Measurements from ENCODE around the gene RPL37.
"Not testable (repeated sequence)": the region's sequence is repeated elsewhere in the genome, so short reads cannot be mapped to it uniquely, and the experiment has no call there.

Gene RPL37

GRCh38 chr5:40794340-40794739 lies 40.7 kb downstream of the RPL37 start:
- not testable (repeated sequence) for H3K4me3 ChIP-seq (ENCODE audit: extremely low read depth, insufficient read depth, low read length, poor library complexity, severe bottlenecking); H3K9me3 ChIP-seq (ENCODE audit: control insufficient read depth, low read length); H3K4me1 ChIP-seq (ENCODE audit: control insufficient read depth, insufficient read depth, low read length, poor library complexity, severe bottlenecking); H3K27ac ChIP-seq (ENCODE audit: low read depth, low read length, severe bottlenecking)
- peaks cover 15% of the 10 kb centered on the region for H3K36me3 ChIP-seq (ENCODE audit: control insufficient read depth, insufficient read depth, low read length)

DNA sequence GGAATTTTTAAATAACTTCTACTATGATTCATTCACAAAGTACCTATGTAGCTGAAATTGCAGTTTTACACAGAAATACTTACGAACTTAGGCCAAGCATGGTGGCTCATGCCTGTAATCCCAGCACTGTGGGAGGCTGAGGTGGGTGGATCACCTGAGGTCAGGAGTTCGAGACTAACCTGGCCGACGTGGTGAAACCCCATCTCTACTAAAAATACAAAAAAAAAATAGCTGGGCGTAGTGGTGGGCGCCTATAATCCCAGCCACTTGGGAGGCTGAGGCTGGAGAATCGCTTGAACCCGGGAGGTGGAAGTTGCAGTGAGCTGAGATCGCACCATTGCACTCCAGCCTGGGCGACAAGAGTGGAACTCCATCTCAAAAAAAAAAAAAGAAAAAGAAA lies 42.3 kb downstream of the RPL37 start:
- peaks cover 32% of the 10 kb centered on the region for H3K36me3 ChIP-seq (ENCODE audit: control insufficient read depth, insufficient read depth, low read length)
- WGBS, 2 experiments (ENCODE audit: insufficient coverage in 2 of 2), result 100% methylated on average over 1 to 4 of the region's 10 CpGs
- H3K9me3 ChIP-seq (ENCODE audit: control insufficient read depth, low read length), result peaks cover 11% of the 10 kb centered on the region
- H3K27ac ChIP-seq (ENCODE audit: low read depth, low read length, severe bottlenecking); H3K4me1 ChIP-seq (ENCODE audit: control insufficient read depth, insufficient read depth, low read length, poor library complexity, severe bottlenecking); H3K4me3 ChIP-seq (ENCODE audit: extremely low read depth, insufficient read depth, low read length, poor library complexity, severe bottlenecking): not testable (repeated sequence)

GRCh38 chr5:40791715-40792139 lies 43.3 kb downstream of the RPL37 start:
- Histone ChIP-seq H3K36me3 (ENCODE audit: control insufficient read depth, insufficient read depth, low read length) (peaks cover 33% of the 10 kb centered on the region), H3K27ac (ENCODE audit: low read depth, low read length, severe bottlenecking) (no peak overlapping the region), H3K4me1 (ENCODE audit: control insufficient read depth, insufficient read depth, low read length, poor library complexity, severe bottlenecking) (no peaks in the 10 kb centered on the region), H3K4me3 (ENCODE audit: extremely low read depth, insufficient read depth, low read length, poor library complexity, severe bottlenecking) (no peak overlapping the region), H3K9me3 (ENCODE audit: control insufficient read depth, low read length) (peaks cover 14% of the 10 kb centered on the region)
- 100% methylated on average over 1 of the region's 3 CpGs; no CpG with 5 or more reads in 1 of the 2 experiments for WGBS, 2 experiments (ENCODE audit: insufficient coverage in 2 of 2)

GRCh38 chr5:40790947-40791593 lies 44.0 kb downstream of the RPL37 start:
- no peaks in the 10 kb centered on the region for H3K4me1 ChIP-seq (ENCODE audit: control insufficient read depth, insufficient read depth, low read length, poor library complexity, severe bottlenecking)
- H3K27ac ChIP-seq (ENCODE audit: low read depth, low read length, severe bottlenecking), result no peak overlapping the region
- peaks cover 36% of the 10 kb centered on the region for H3K36me3 ChIP-seq (ENCODE audit: control insufficient read depth, insufficient read depth, low read length)
- WGBS, 2 experiments (ENCODE audit: insufficient coverage in 2 of 2), result 83% methylated on average over 1 of the region's 3 CpGs; no CpG with 5 or more reads in 1 of the 2 experiments
- H3K4me3 ChIP-seq (ENCODE audit: extremely low read depth, insufficient read depth, low read length, poor library complexity, severe bottlenecking), result no peak overlapping the region
- H3K9me3 ChIP-seq (ENCODE audit: control insufficient read depth, low read length), result peaks cover 14% of the 10 kb centered on the region

DNA sequence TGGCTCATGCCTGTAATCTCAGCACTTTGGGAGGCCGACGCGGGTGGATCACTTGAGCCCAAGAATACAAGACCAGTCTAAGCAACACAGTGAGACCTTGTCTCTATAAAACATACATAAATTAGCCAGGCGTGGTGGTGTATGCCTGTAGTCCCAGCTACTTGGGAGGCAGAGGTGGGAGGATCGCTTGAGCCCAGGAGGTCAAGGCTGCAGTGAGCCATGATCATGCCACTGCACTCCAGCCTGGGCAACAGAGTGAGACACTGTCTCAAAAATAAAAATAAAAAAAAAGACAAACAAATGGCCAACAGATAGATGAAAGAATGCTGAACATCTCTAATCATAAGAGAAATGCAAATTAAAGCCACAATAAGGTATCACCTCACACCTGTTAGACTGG lies 46.1 kb downstream of the RPL37 start:
- Histone ChIP-seq H3K36me3 (ENCODE audit: control insufficient read depth, insufficient read depth, low read length) (peaks cover 24% of the 10 kb centered on the region), H3K9me3 (ENCODE audit: control insufficient read depth, low read length) (peaks cover 14% of the 10 kb centered on the region)
- 97 to 100% methylated on average over 2 to 5 of the region's 5 CpGs for WGBS, 2 experiments (ENCODE audit: insufficient coverage in 2 of 2)
- H3K4me1 ChIP-seq (ENCODE audit: control insufficient read depth, insufficient read depth, low read length, poor library complexity, severe bottlenecking); H3K27ac ChIP-seq (ENCODE audit: low read depth, low read length, severe bottlenecking); H3K4me3 ChIP-seq (ENCODE audit: extremely low read depth, insufficient read depth, low read length, poor library complexity, severe bottlenecking): not testable (repeated sequence)

- H3K27ac ChIP-seq (ENCODE audit: low read depth, low read length, severe bottlenecking), result no peak overlapping the region
- no peak overlapping the region for H3K4me3 ChIP-seq (ENCODE audit: extremely low read depth, insufficient read depth, low read length, poor library complexity, severe bottlenecking)
- H3K4me1 ChIP-seq (ENCODE audit: control insufficient read depth, insufficient read depth, low read length, poor library complexity, severe bottlenecking), result no peaks in the 10 kb centered on the region
- no CpG with 5 or more reads among the region's 1 CpG for WGBS, 2 experiments (ENCODE audit: insufficient coverage in 2 of 2)
- H3K9me3 ChIP-seq (ENCODE audit: control insufficient read depth, low read length), result peaks cover 14% of the 10 kb centered on the region
- peaks cover 24% of the 10 kb centered on the region for H3K36me3 ChIP-seq (ENCODE audit: control insufficient read depth, insufficient read depth, low read length)
Observed at GRCh38 chr5:40787986-40788385, 47.0 kb downstream of the RPL37 start.

DNA sequence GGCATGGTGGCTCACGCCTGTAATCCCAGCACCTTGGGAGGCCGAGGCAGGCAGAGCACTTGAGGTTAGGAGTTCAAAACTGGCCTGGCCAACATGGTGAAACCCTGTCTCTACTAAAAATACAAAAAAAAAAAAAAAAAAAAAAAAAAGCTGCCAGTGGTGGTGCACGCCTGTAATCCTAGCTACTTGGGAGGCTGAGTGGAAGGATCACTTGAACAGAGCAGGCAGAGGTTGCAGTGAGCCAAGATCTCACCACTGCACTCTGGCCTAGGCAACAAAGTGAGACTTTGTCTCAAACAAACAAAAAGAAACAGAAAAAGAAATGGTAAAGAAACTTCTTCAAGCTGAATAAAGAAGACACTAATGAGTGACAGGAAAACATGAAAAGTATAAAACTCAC lies 48.4 kb downstream of the RPL37 start:
- H3K4me3 ChIP-seq (ENCODE audit: extremely low read depth, insufficient read depth, low read length, poor library complexity, severe bottlenecking); H3K4me1 ChIP-seq (ENCODE audit: control insufficient read depth, insufficient read depth, low read length, poor library complexity, severe bottlenecking); H3K27ac ChIP-seq (ENCODE audit: low read depth, low read length, severe bottlenecking): not testable (repeated sequence)
- Histone ChIP-seq H3K36me3 (ENCODE audit: control insufficient read depth, insufficient read depth, low read length) (peaks cover 24% of the 10 kb centered on the region), H3K9me3 (ENCODE audit: control insufficient read depth, low read length) (peaks cover 14% of the 10 kb centered on the region)
- WGBS, 2 experiments (ENCODE audit: insufficient coverage in 2 of 2), result 100% methylated on average over 1 of the region's 3 CpGs; no CpG with 5 or more reads in 1 of the 2 experiments

- peaks cover 14% of the 10 kb centered on the region for H3K9me3 ChIP-seq (ENCODE audit: control insufficient read depth, low read length)
- peaks cover 28% of the 10 kb centered on the region for H3K36me3 ChIP-seq (ENCODE audit: control insufficient read depth, insufficient read depth, low read length)
- no peaks in the 10 kb centered on the region for H3K4me1 ChIP-seq (ENCODE audit: control insufficient read depth, insufficient read depth, low read length, poor library complexity, severe bottlenecking)
- WGBS, 2 experiments (ENCODE audit: insufficient coverage in 2 of 2), result no CpG with 5 or more reads among the region's 1 CpG
- no peak overlapping the region for H3K27ac ChIP-seq (ENCODE audit: low read depth, low read length, severe bottlenecking)
- no peak overlapping the region for H3K4me3 ChIP-seq (ENCODE audit: extremely low read depth, insufficient read depth, low read length, poor library complexity, severe bottlenecking)
Observed at GRCh38 chr5:40784916-40785315, 50.1 kb downstream of the RPL37 start.

GRCh38 chr5:40784027-40784653 lies 50.9 kb downstream of the RPL37 start:
- H3K27ac ChIP-seq (ENCODE audit: low read depth, low read length, severe bottlenecking), result no peak overlapping the region
- 100% methylated on average over 1 of the region's 1 CpG for WGBS, 2 experiments (ENCODE audit: insufficient coverage in 2 of 2)
- peaks cover 14% of the 10 kb centered on the region for H3K9me3 ChIP-seq (ENCODE audit: control insufficient read depth, low read length)
- H3K4me3 ChIP-seq (ENCODE audit: extremely low read depth, insufficient read depth, low read length, poor library complexity, severe bottlenecking), result no peak overlapping the region
- H3K36me3 ChIP-seq (ENCODE audit: control insufficient read depth, insufficient read depth, low read length), result peaks cover 23% of the 10 kb centered on the region
- no peaks in the 10 kb centered on the region for H3K4me1 ChIP-seq (ENCODE audit: control insufficient read depth, insufficient read depth, low read length, poor library complexity, severe bottlenecking)

- no peaks in the 10 kb centered on the region for H3K9me3 ChIP-seq (ENCODE audit: control insufficient read depth, low read length)
- H3K27ac ChIP-seq (ENCODE audit: low read depth, low read length, severe bottlenecking), result no peak overlapping the region
- H3K36me3 ChIP-seq (ENCODE audit: control insufficient read depth, insufficient read depth, low read length), result peaks cover 8% of the 10 kb centered on the region
- no peaks in the 10 kb centered on the region for H3K4me1 ChIP-seq (ENCODE audit: control insufficient read depth, insufficient read depth, low read length, poor library complexity, severe bottlenecking)
- H3K4me3 ChIP-seq (ENCODE audit: extremely low read depth, insufficient read depth, low read length, poor library complexity, severe bottlenecking), result no peak overlapping the region
Observed at GRCh38 chr5:40781843-40782409, 53.1 kb downstream of the RPL37 start.

DNA sequence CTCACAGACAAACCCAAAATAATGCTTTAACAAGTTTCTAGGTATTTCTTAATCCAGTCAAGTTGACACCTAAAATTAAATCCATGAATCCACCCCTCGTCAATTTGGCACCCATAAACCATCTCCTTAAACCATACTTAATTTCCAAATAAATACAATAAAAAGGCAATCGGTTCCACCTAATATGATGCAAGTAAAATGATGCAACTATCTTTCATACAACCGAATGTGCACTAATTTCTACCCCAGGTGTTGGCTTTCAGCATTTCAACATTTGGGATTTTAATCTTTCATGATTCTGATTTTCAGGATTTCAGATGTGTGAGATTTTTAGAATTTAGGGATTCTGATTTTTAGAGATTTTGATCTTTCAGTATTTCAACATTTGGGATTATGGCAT lies 54.2 kb downstream of the RPL37 start:
- WGBS, 2 experiments (ENCODE audit: insufficient coverage in 2 of 2), result 90 to 100% methylated on average over 1 to 2 of the region's 3 CpGs
- H3K4me3 ChIP-seq (ENCODE audit: extremely low read depth, insufficient read depth, low read length, poor library complexity, severe bottlenecking), result no peak overlapping the region

More for the DNA sequence above, 54.2 kb downstream of the RPL37 start:
- Histone ChIP-seq H3K9me3 (ENCODE audit: control insufficient read depth, low read length) (no peaks in the 10 kb centered on the region), H3K27ac (ENCODE audit: low read depth, low read length, severe bottlenecking) (no peak overlapping the region), H3K36me3 (ENCODE audit: control insufficient read depth, insufficient read depth, low read length) (peaks cover 13% of the 10 kb centered on the region), H3K4me1 (ENCODE audit: control insufficient read depth, insufficient read depth, low read length, poor library complexity, severe bottlenecking) (no peaks in the 10 kb centered on the region)
